Tibial artery (tissue), 4 donors: ENCODE data around the gene KIF6.

Source experiments
- DNase-seq, 2 donors: peaks; one replicate each; pipeline ENCODE4 v3.0.0-alpha.2; 2019
- H3K27ac ChIP-seq, 2 donors: fragments of 200-600 bp; sonication (generic) in 1 of 2; 1 replicate in 1 of 2; 2 replicates in 1 of 2; pipeline ENCODE4 v1.5.1; 2018 to 2019; ENCODE audit warnings: mild to moderate bottlenecking in 1 of 2
- H3K27me3 ChIP-seq, 2 donors: fragments of 200-600 bp; sonication (generic) in 1 of 2; one replicate each; pipeline versions ENCODE4 v1.5.1 to v1.6.0; 2016 to 2019
- H3K36me3 ChIP-seq, 3 donors: fragments of 200-600 bp; sonication (generic) in 2 of 3; one replicate each; pipeline ENCODE4 v1.5.1; 2016 to 2019; ENCODE audit warnings: mild to moderate bottlenecking in 2 of 3
- H3K4me1 ChIP-seq, 4 donors: fragments of 200-600 bp; sonication (generic) in 2 of 4; 1 replicate in 3 of 4; 2 replicates in 1 of 4; pipeline ENCODE4 v1.5.1; 2016 to 2019
- H3K4me3 ChIP-seq, 2 donors: fragments of 200-600 bp; sonication (generic) in 1 of 2; 1 replicate in 1 of 2; 2 replicates in 1 of 2; pipeline ENCODE4 v1.5.1; 2018 to 2019; ENCODE audit warnings: mild to moderate bottlenecking in 2 of 2
- H3K9me3 ChIP-seq, 3 donors: fragments of 200-600 bp; sonication (generic) in 1 of 3; one replicate each; pipeline ENCODE4 v1.5.1; 2016 to 2019
- CTCF ChIP-seq, 2 experiments: fragments of 200-600 bp in 1 of 2; fragments of 450-650 bp in 1 of 2; IDR thresholded peaks; one replicate each; pipeline ENCODE4 v1.5.1; 2017 to 2019; ENCODE audit warnings: antibody characterized with exemption in 2 of 2, mild to moderate bottlenecking in 1 of 2, moderate library complexity in 1 of 2
- intact Hi-C: fragments of 100-400 bp; cut with DNase I; formaldehyde crosslinking; loops from one replicate; pipeline ENCODE4 v1.15.0; 2023; ENCODE audit warnings: low total_unique reads

KIF6 gene

GRCh38 chr6:39465539-39465938, 259.7 kb downstream of the KIF6 start:
- intact Hi-C loops: no loop called here
- no peak for TF ChIP-seq CTCF (IDR thresholded peaks at IDR 0.05)
- no peaks in the 10 kb centered on the region for H3K27me3 ChIP-seq
- DNase-seq: no peak
- no peaks in the 10 kb centered on the region for H3K4me1 ChIP-seq
- H3K9me3 ChIP-seq: peaks cover 0 to 9% (median 0%) of the 10 kb centered on the region in 3 donors
- H3K27ac ChIP-seq: no peak overlapping the region
- H3K36me3 ChIP-seq: no peaks in the 10 kb centered on the region
- no peak overlapping the region for H3K4me3 ChIP-seq

- no peak for DNase-seq
- Histone ChIP-seq H3K9me3 (peaks cover 0 to 9% (median 0%) of the 10 kb centered on the region in 3 donors), H3K27me3 (no peaks in the 10 kb centered on the region), H3K36me3 (no peaks in the 10 kb centered on the region), H3K4me3 (no peak overlapping the region), H3K4me1 (no peaks in the 10 kb centered on the region), H3K27ac (no peak overlapping the region)
- intact Hi-C loops: no loop called here
- TF ChIP-seq CTCF (IDR thresholded peaks at IDR 0.05): no peak
Measured at GRCh38 chr6:39464067-39464466, 261.1 kb downstream of the KIF6 start.

- Histone ChIP-seq H3K27ac (no peak overlapping the region), H3K4me1 (no peaks in the 10 kb centered on the region), H3K9me3 (peaks cover 0 to 5% (median 0%) of the 10 kb centered on the region in 3 donors), H3K36me3 (no peaks in the 10 kb centered on the region), H3K27me3 (no peaks in the 10 kb centered on the region), H3K4me3 (no peak overlapping the region)
- no peak for TF ChIP-seq CTCF (IDR thresholded peaks at IDR 0.05)
- DNase-seq: no peak
- intact Hi-C loops: no loop called here
Measured at GRCh38 chr6:39453956-39454524, 271.2 kb downstream of the KIF6 start.

GRCh38 chr6:39453241-39453640, 272.0 kb downstream of the KIF6 start:
- TF ChIP-seq CTCF (IDR thresholded peaks at IDR 0.05): no peak
- H3K36me3 ChIP-seq: no peaks in the 10 kb centered on the region
- no peak overlapping the region for H3K27ac ChIP-seq
- H3K4me1 ChIP-seq: no peaks in the 10 kb centered on the region
- H3K27me3 ChIP-seq: no peaks in the 10 kb centered on the region
- DNase-seq: no peak
- peaks cover 0 to 5% (median 0%) of the 10 kb centered on the region in 3 donors for H3K9me3 ChIP-seq
- intact Hi-C loops: no loop called here
- no peak overlapping the region for H3K4me3 ChIP-seq

- no peak for TF ChIP-seq CTCF (IDR thresholded peaks at IDR 0.05)
- no peak overlapping the region for H3K4me3 ChIP-seq
- no peak overlapping the region for H3K27ac ChIP-seq
- intact Hi-C loops: no loop called here
- no peaks in the 10 kb centered on the region for H3K27me3 ChIP-seq
- H3K36me3 ChIP-seq: no peaks in the 10 kb centered on the region
- peaks cover 0 to 5% (median 0%) of the 10 kb centered on the region in 3 donors for H3K9me3 ChIP-seq
- DNase-seq: no peak
- no peaks in the 10 kb centered on the region for H3K4me1 ChIP-seq
Measured at GRCh38 chr6:39452306-39453145, 272.7 kb downstream of the KIF6 start.
